GM23248 (cell line): ENCODE results near the gene SLC37A1.

Source experiments
- EZH2 ChIP-seq: fragments of 200-600 bp; sonication (generic); IDR thresholded peaks from 2 replicates; pipeline ENCODE4 v1.6.1; 2018; ENCODE audit warnings: antibody characterized with exemption, mild to moderate bottlenecking; ENCODE audit not compliant: insufficient read depth, poor library complexity, severe bottlenecking
- EZH2phosphoT487 ChIP-seq: fragments of 200-600 bp; sonication (generic); IDR thresholded peaks from 2 replicates; pipeline ENCODE4 v1.6.1; 2018; ENCODE audit warnings: antibody characterized with exemption, moderate library complexity, mild to moderate bottlenecking, low read depth; ENCODE audit not compliant: insufficient read depth

DNA sequence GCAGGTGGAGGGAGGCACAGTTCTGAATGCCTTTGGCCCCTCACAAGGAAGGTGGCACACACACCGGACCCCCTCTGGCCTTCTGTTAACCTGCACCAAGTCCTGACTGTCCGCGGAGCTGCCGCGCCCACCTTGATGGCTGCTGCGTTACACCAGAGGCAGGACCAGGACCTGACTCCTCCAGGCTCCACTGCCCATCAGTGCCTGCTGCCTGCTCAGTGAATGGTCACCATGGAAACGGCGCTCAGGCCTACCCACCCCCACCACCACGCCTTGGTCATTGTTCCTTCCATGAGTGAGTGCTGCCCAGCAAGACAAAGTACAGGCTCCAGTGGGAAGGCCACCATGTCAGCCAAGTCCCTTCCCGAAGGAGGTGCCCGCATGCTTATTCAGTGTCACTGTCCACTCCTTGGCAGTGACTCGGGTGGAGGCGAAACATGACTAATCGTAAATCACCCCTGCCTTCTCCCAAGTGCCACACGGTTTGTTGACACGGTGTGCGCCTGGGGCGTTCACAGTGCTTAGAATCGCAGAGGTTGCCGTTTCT is 57.3 kb downstream of the SLC37A1 start:
- no peak for TF ChIP-seq EZH2phosphoT487
- TF ChIP-seq EZH2 = no peak
